GM19099 (cell line): ENCODE data around the gene NLE1.

Source experiments
- POLR2A ChIP-seq: IDR thresholded peaks from 3 replicates; pipeline ENCODE4 v1.6.1; 2011; ENCODE audit warnings: low read depth; ENCODE audit not compliant: insufficient read length; ENCODE audit errors: extremely low read depth

NLE1 gene

DNA sequence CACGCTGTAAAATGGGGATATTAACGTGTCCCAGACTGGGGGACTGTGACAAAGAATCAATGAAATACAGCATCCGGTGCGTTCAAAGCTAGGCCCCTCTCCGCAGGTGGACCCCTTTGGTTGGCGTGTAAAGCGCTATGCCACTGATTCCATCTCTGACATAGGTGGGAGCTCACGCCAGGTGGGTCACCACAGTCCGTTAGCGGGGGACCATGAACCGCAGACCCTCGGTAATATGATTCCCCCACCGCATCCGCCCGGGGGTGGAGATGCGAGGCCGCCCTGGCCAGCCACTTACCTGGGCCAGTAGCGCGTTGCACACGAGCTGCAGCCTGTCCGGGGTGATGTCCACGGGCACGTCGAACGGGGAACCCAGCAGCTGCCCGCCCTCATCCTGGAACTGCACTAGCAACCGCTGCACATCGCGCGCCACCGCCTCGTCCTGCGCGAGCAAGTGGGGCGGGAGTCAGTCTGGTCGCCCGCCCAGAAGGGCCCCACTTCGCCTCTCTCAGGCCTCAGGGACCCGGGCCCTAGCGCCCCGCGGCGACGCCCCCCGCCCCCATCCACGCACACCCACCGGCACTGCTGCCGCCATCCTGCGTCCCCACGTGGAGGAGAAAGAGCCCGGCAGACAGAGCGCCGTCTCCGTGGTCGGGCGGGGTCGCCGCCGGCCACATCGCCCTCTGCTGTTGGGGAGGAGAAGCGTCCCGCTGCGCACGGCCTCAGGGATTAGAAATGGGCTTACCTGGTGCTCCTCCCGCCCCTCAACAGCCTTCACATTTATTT, at the start of gene NLE1:
TSS of gene NLE1 (minus strand) at position 623 of the 786 bp plus-strand sequence. CDS start at position 595, 28 bp downstream.
- TF ChIP-seq POLR2A, result peak; percentile 58

DNA sequence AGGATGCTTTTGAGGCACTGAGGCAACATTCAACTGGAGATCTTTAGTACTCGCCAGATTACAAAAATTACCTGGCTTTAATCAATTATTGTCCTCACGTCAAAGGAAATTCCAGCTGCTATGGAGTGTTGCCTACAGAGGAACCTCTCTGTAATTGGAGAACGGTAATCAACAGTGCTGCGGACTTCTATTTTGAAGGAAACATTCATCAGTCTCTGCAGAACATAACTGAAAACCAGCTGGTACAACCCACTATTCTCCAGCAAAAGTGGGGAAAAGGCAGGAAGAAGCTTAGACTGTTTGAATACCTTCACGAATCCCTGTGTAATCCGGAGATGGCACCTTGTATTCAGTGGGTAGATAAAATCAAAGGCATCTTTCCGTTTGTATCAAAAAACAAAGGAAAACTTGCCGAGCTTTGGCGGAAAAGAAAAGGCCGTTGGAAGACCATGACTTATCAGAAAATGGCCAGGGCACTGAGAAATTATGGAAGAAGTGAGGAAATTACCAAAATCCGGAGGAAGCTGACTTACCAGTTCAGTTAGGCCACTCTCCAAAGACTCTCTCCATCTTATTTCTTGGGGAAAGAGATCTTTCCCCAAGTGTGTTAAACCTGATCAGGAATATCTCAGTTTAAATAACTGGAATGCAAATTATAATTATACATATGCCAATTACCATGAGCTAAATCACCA, 49.0 kb upstream of the NLE1 start:
- no peak for TF ChIP-seq POLR2A

DNA sequence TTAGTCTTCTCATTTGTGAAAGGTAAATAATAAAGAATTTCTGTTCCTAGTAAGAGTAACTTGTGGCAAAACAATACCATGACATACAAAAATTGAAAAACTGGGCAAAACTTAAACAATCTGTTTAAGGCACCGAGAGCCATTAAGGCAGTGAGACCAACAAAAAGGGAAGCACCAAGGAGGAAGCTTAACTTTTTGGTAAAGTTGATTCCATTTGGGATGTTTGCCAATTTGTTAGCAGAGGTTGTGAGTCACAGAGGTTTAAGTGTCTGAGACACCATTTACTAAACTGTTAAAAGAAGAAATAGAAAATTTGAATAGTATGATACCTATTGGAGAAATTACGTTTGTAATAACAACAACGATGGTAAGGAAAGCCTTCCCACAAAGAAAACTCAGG, 47.2 kb upstream of the NLE1 start:
- no peak for TF ChIP-seq POLR2A

DNA sequence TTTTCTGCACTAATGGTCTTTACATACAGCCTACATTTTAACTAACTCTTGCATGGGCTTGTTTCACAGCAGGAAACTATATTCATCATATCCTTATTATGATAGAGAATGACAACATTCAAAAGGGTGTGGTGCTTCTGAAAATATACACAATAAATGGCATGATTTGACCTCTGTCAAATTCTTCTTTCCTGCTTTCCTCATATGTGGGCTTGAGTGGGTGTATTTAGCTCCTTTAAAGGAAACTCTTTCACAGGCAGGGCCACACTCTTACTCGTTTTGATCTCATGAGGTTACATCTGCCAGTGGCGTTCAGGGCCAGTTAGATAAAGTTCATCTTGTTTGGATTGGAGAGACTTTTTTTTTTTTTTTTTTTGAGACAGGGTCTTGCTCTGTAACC, 46.0 kb upstream of the NLE1 start:
- TF ChIP-seq POLR2A, result no peak

DNA sequence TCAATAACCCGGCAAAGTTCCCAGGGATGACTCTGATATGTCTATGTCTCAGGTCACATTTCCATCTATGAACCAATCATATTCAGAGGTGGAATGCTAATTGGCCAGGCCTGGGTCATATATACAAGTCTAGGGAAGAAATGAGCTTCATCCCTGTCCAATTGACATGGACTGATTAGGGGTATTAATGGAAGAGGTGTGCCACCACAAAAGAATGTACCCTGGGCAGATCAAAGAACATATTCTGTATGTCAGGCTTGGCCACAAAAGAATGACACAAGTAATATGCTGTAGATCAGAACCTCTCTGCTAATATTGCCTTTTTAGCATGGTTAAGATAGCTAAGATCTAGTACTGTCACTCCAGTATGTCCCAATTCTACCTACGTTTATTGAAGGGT, 45.4 kb upstream of the NLE1 start:
- TF ChIP-seq POLR2A, result no peak

- TF ChIP-seq POLR2A, result no peak
Measured at GRCh38 chr17:35185849-35186248, 43.7 kb upstream of the NLE1 start.

DNA sequence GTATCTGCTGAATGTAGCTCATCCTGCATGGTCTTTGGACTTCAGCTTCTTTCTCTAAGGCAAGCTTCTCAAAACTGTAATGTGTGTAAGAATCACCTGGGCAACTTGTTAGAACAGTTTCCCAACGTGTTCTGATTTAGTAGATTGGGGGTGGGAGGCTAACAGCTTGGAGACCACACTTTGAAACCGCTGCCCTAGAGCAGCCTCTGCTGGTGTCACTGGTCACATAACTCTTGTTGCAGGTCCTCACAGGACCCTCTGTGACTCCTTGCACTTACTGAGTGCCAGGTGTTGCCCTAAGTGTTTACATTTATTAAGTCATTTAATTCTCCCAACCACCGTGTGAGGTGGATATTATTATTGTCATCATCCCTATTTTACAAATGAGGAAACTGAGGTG, 42.2 kb upstream of the NLE1 start:
- TF ChIP-seq POLR2A, result no peak

DNA sequence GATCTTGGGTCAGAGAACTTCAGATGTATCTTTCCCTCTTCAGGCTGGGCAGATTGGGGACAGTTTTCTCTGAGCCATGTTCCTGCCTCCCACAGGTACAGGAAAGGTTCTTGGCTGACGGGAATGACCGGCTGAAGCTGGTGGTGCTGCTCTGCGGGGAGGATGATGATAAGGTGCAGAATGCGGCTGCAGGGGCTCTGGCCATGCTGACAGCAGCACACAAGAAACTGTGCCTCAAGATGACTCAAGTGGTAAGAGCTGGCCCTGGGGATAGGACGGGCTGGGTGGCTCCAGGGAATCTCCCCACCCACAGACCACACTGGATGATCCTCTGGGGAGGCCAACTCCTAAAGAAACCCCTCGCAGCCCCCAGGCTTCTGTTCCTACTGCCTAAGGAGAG, 41.2 kb upstream of the NLE1 start:
- TF ChIP-seq POLR2A, result no peak

GRCh38 chr17:35176897-35177296, 34.8 kb upstream of the NLE1 start:
- TF ChIP-seq POLR2A, result no peak

DNA sequence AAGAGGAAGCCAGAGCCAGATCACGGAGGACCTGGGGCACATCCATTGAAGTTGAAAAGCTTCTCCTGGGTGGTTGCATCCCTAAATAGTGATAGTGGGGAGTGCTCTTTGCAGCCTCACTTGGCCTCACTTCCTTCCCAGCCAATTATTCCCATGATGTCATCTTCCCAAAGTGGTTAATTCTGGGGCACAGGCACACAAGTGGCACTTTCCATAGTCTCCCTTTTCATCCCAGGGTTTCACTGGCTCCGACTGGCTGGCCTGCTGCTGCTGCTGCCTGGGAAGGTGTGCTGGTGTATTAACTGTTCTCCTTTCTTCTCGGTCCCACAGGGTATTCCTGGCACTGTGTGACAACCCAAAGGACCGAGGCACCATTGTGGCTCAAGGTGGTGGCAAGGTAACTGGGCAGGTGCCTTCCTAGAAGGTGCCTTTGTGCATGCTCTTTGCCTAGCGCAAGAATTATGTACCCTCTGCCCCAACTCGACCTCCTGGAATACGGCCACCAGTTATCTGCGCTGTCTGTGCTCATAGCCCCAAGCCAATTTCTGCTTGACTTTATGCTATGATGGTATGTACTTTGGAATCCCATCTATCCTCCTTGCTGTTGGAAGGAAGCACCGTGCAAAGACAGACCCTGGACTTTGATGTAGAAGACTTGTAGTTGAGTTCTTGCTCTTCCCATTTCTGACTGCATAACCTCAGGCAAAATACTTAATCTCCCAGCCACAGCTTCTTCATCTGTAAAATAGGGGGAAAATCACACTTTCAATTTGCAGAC, 33.7 kb upstream of the NLE1 start:
- TF ChIP-seq POLR2A, result no peak

DNA sequence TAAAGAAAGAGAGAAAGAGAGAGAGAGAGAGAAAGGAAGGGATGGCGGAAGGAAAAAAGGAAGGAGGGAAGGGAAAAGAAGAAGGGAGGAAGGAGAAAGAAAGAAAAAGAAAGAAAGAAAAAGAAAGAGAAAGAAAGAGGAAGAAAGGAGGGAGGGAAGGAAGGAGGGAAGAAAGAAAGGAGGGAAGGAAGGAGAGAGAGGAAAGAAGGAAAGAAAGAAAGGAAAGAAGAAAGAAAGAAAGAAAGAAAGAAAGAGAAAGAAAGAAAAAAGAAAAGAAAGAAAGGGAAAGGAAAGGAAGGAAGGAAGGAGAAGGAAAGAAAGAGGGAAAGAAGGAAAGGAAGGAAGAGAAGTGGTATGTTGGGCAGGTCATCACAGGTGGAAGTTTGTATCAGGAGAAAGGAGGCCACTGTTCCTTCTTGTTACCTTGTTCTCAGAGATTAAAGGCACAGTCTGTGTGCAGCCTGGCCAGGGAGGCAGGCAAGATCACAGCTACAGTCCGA, 32.8 kb upstream of the NLE1 start:
- TF ChIP-seq POLR2A, result no peak

DNA sequence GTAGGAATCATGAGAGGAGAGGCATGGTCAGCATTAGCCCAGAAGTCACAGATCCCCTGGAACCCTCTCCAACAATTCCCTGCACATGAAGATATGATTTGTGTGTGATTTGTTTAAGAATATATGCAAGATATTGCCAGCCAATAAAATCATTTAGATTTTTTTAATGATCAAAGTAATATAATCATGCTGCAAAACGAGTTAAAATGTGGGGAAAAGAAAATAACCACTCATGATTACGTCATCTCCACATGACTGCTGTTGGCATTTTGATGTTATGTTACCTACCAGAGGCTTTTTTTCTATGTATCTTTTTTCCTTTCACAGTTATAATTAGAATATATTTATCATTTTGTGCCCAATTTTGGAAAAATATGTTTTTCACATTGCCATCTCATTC, 29.7 kb upstream of the NLE1 start:
- no peak for TF ChIP-seq POLR2A

DNA sequence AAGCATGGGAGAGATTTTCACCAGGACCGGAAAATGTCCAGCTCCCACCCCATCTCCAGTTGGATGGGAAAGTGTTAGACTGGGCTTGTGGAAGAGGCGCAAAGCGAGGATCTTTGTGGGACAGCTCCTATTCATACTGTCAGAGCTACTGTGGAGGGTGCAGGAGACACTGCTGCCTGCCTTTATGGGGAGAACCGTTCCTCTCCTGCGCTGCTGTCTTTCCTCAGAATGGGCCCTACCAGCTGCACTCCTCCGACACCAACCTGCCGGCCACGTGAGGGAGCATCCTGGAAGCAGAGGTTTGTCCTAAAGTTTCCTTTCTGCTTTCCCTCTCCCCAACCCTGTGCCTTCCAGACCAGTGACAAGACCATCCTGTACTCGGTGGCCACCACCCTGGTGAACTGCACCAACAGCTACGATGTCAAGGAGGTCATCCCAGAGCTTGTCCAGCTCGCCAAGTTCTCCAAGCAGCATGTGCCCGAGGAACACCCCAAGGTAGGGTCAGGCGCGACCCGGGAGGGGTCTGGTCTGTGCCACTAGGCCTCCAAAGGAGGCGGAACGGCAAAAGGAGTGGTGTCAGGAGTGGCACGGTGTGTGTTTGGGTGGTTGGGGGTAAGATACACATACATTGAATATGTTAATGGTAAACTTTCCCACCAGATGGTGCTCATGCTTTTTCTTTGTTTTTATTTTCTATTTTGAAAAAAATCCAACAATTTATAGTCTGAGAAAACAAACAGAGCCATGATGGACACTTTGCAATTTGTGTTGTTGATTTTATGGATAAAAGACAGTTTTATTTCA, 29.1 kb upstream of the NLE1 start:
- TF ChIP-seq POLR2A, result no peak

GRCh38 chr17:35169835-35170363, 27.8 kb upstream of the NLE1 start:
- no peak for TF ChIP-seq POLR2A
